Fibroblast of skin of left biceps (primary cell): ENCODE results near the gene FBXL13.
"Not testable (repeated sequence)": the region's sequence is repeated elsewhere in the genome, so short reads cannot be mapped to it uniquely, and the experiment has no call there.

ENCODE experiments used
- DNase-seq, 2 experiments: peaks; one replicate each; pipeline ENCODE4 v3.0.0-alpha.2; 2013; ENCODE audit warnings: low read depth in 2 of 2

Gene FBXL13

GRCh38 chr7:103023578-103023977 is 51.0 kb downstream of the FBXL13 start:
- not testable (repeated sequence) for DNase-seq

- DNase-seq, result not testable (repeated sequence)
Measured at GRCh38 chr7:103021490-103021889, 53.1 kb downstream of the FBXL13 start.

GRCh38 chr7:103020876-103021275 is 53.7 kb downstream of the FBXL13 start:
- DNase-seq, result not testable (repeated sequence)

GRCh38 chr7:103018295-103018694 is 56.3 kb downstream of the FBXL13 start:
- not testable (repeated sequence) for DNase-seq

GRCh38 chr7:103011650-103012049 is 62.9 kb downstream of the FBXL13 start:
- no peak for DNase-seq

GRCh38 chr7:103010211-103010610 is 64.4 kb downstream of the FBXL13 start:
- no peak for DNase-seq

GRCh38 chr7:103009466-103010185 is 65.0 kb downstream of the FBXL13 start:
- no peak for DNase-seq

- no peak for DNase-seq
Measured at GRCh38 chr7:103003004-103003403, 71.6 kb downstream of the FBXL13 start.

GRCh38 chr7:103001210-103001609 is 73.4 kb downstream of the FBXL13 start:
- DNase-seq, result no peak

- DNase-seq, result no peak
Measured at GRCh38 chr7:102996957-102997356, 77.6 kb downstream of the FBXL13 start.

GRCh38 chr7:102995609-102996008 is 79.0 kb downstream of the FBXL13 start:
- DNase-seq, result not testable (repeated sequence)

GRCh38 chr7:102994567-102994966 is 80.0 kb downstream of the FBXL13 start:
- DNase-seq, result no peak

GRCh38 chr7:102993718-102994029 is 80.9 kb downstream of the FBXL13 start:
- no peak for DNase-seq

- peak in 1 of 2 experiments; percentile 23 for DNase-seq
Measured at GRCh38 chr7:102992938-102993717, 81.5 kb downstream of the FBXL13 start.

- no peak for DNase-seq
Measured at GRCh38 chr7:102992509-102992937, 82.1 kb downstream of the FBXL13 start.

GRCh38 chr7:102991540-102992214 is 82.9 kb downstream of the FBXL13 start:
- DNase-seq, result peak; percentile 80 to 84

GRCh38 chr7:102991077-102991539 is 83.5 kb downstream of the FBXL13 start:
- no peak for DNase-seq

- no peak for DNase-seq
Measured at GRCh38 chr7:102990642-102991041, 84.0 kb downstream of the FBXL13 start.

- DNase-seq, result no peak
Measured at GRCh38 chr7:102988631-102989560, 85.7 kb downstream of the FBXL13 start.

GRCh38 chr7:102988088-102988487 is 86.5 kb downstream of the FBXL13 start:
- DNase-seq, result no peak

GRCh38 chr7:102985176-102985783 is 89.3 kb downstream of the FBXL13 start:
- DNase-seq, result no peak
